Heart left ventricle (tissue), 13 donors: Measurements from ENCODE around the gene SELENOM.

Experiments used
- POLR2A ChIP-seq, 2 donors: fragments of 450-650 bp; IDR thresholded peaks; one replicate each; pipeline ENCODE4 v1.6.1; 2017; ENCODE audit warnings: antibody characterized with exemption in 2 of 2, mild to moderate bottlenecking in 2 of 2, moderate library complexity in 2 of 2
- TF ChIP-seq, protein P1 (sequence below), 12 donors: fragments of 200-600 bp; sonication (generic) in 4 of 12; IDR thresholded peaks; one replicate each; pipeline versions ENCODE4 v1.5.0 to v1.8.0; 2018 to 2022; ENCODE audit warnings: antibody characterized with exemption in 12 of 12, mild to moderate bottlenecking in 5 of 12
- donor health status: ischemic (EF 13 %, LVEDD 7.1; RV severe dilation, severe dysfunction).
- donor health status: DM: no; HTN: yes; CAD: no.
- donor health status: DM: no; HTN: no; CAD: no.
- donor health status: ischemic (EF 25% LVEDD 6.9; RV normal size, moderate dysfunction).
- donor health status: ischemic (EF 25% LVEDD 5.7; RV mildly dilated, moderate dysfunction).
- donor health status: ischemic (EF 35%, LVEDD 5.7; RV mildly dilated, moderate dysfunction).
- donor health status: nonischemic (EF 11% LVEDD 7.7; RV severe dilation, severe dysfunction).
- donor health status: DM: yes; HTN: yes; CAD: no.
- donor health status: PGD.
- donor health status: ischemic (EF 29% LVEDD 5.4; RV normal size, mild dysfunction).
- donor health status: nonischemic (EF 23%, LVEDD 6.1; RV moderate dilation, normal function).

DNA sequence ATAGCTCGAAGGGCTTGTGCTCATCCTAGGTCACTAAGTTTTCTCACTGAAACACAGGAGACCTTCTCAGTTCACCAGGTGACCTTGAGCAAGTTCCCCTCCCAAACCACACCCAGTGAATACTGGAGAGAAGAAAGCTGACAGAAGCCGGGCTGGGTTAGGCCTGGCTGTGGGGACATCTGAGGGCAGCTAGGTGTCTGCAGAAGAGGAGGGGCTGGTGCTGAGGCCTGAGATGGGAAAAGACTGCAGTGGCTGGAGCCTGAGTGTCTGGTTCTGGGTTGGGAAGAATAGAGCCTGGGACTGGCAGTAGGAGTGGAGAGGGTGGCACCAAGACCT is 14.8 kb upstream of the SELENOM start:
- TF ChIP-seq, protein P1, sequence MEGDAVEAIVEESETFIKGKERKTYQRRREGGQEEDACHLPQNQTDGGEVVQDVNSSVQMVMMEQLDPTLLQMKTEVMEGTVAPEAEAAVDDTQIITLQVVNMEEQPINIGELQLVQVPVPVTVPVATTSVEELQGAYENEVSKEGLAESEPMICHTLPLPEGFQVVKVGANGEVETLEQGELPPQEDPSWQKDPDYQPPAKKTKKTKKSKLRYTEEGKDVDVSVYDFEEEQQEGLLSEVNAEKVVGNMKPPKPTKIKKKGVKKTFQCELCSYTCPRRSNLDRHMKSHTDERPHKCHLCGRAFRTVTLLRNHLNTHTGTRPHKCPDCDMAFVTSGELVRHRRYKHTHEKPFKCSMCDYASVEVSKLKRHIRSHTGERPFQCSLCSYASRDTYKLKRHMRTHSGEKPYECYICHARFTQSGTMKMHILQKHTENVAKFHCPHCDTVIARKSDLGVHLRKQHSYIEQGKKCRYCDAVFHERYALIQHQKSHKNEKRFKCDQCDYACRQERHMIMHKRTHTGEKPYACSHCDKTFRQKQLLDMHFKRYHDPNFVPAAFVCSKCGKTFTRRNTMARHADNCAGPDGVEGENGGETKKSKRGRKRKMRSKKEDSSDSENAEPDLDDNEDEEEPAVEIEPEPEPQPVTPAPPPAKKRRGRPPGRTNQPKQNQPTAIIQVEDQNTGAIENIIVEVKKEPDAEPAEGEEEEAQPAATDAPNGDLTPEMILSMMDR (IDR thresholded peaks at IDR 0.05): no peak
- no peak for TF ChIP-seq POLR2A (IDR thresholded peaks at IDR 0.05)
